Mesothelial cell of epicardium (in vitro differentiated cells): ENCODE measurements around the gene CTNNA3. TPM values are rescaled to one million over a fixed set of nuclear protein-coding genes. Genes with fewer than 3 reads are reported as not detected.

ENCODE experiments used
- DNase-seq, 2 experiments: peaks; one replicate each; pipeline ENCODE4 v3.0.0; 2021; ENCODE audit warnings: low spot score in 2 of 2; ENCODE audit not compliant: unreplicated experiment in 2 of 2
- H3K27ac Mint-ChIP-seq: 2 replicates; pipeline ENCODE4 v1.8.0; 2021; ENCODE audit warnings: mixed read lengths
- H3K27me3 Mint-ChIP-seq: 2 replicates; pipeline ENCODE4 v1.8.0; 2021; ENCODE audit warnings: low read depth, mixed read lengths
- H3K36me3 Mint-ChIP-seq: 2 replicates; pipeline ENCODE4 v1.8.0; 2021; ENCODE audit warnings: mixed read lengths
- H3K4me1 Mint-ChIP-seq: 2 replicates; pipeline ENCODE4 v1.8.0; 2021; ENCODE audit warnings: mixed read lengths
- H3K4me3 Mint-ChIP-seq: 2 replicates; pipeline ENCODE4 v1.8.0; 2021; ENCODE audit warnings: mild to moderate bottlenecking, moderate library complexity, mixed read lengths
- H3K9me3 Mint-ChIP-seq: 2 replicates; pipeline ENCODE4 v1.8.0; 2021; ENCODE audit warnings: mixed read lengths
- total RNA-seq: library from RNA; stranded (reverse); gene quantifications from 3 replicates; pipeline ENCODE4 v1.2.1, GENCODE V29; 2021
- TF ChIP-seq, protein P1 (sequence below): fragments of 200-600 bp; sonication (generic); IDR thresholded peaks from one replicate; pipeline ENCODE4 v1.5.0; 2021; ENCODE audit warnings: antibody characterized with exemption; ENCODE audit not compliant: unreplicated experiment

Gene CTNNA3
- total RNA-seq, 1 donor from 2014 or later = 14.2 TPM

DNA sequence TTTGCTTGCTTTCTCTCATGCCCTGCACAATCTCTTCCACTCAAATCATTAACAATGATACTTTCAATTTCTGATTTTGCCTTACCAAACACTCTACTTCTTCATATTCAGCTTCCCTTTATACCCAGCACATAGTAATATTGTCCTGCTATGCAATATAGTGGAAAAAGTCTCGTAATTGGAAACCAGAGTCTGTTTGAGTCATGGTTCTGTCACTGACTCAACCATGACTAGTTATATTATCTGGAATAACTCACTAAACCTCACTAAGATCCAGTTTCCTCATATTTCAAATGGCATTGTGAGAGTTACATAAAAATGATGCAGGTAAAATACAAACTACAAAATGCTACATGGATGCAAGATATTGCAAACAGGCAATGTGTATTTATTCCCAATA lies 868.6 kb downstream of the CTNNA3 start:
- Mint-ChIP-seq H3K27ac (no peak overlapping the region), H3K9me3 (no peaks in the 10 kb centered on the region)

DNA sequence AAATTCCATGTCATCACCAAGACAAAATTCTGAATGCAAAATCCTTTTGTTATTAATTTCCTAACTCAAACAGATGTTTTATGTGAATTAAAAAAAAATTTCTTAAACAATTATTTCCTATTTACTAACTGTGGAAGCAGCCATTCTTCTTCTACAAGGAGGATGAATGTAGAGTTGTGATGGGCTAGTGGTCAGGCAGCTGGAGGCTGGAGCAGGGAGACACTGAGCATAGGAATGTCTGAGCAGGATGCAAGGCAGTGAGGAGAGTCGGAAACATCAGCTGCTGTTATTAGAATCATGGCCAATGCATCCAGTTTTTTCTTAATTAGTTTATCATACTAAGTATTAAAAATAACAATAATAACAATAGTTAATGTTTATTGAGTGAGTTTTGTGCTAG lies 872.7 kb downstream of the CTNNA3 start:
- Mint-ChIP-seq H3K27ac (no peak overlapping the region), H3K27me3 (peaks cover 3% of the 10 kb centered on the region), H3K4me1 (no peaks in the 10 kb centered on the region)

More for the DNA sequence above, 868.6 kb downstream of the CTNNA3 start:
- no peak overlapping the region for H3K4me3 Mint-ChIP-seq
- no peak for DNase-seq
- no peaks in the 10 kb centered on the region for H3K36me3 Mint-ChIP-seq
- no peaks in the 10 kb centered on the region for H3K4me1 Mint-ChIP-seq
- TF ChIP-seq, protein P1, sequence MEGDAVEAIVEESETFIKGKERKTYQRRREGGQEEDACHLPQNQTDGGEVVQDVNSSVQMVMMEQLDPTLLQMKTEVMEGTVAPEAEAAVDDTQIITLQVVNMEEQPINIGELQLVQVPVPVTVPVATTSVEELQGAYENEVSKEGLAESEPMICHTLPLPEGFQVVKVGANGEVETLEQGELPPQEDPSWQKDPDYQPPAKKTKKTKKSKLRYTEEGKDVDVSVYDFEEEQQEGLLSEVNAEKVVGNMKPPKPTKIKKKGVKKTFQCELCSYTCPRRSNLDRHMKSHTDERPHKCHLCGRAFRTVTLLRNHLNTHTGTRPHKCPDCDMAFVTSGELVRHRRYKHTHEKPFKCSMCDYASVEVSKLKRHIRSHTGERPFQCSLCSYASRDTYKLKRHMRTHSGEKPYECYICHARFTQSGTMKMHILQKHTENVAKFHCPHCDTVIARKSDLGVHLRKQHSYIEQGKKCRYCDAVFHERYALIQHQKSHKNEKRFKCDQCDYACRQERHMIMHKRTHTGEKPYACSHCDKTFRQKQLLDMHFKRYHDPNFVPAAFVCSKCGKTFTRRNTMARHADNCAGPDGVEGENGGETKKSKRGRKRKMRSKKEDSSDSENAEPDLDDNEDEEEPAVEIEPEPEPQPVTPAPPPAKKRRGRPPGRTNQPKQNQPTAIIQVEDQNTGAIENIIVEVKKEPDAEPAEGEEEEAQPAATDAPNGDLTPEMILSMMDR = no peak
- H3K27me3 Mint-ChIP-seq = peaks cover 3% of the 10 kb centered on the region

DNA sequence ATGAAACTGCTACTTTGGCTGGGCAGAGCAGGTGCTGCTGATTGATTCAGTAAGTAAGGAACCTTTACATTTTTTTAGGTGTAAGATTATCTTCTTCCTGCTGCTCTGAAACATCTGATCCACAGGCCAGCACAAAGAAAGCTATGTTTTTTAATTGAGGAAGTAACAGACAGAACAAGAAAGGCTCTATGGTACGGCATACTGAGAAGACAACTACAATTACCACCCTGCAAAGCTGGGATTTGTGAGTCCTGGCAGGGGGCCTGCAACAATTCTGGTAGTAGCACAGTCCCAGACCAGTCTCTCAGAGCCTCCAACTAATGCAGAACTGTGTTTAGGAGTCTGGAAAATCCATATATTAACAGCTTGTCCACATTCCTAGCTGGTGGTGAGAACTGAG lies 873.2 kb downstream of the CTNNA3 start:
- H3K36me3 Mint-ChIP-seq = no peaks in the 10 kb centered on the region
- TF ChIP-seq, protein P1 = no peak
- DNase-seq = no peak
- H3K4me3 Mint-ChIP-seq = no peak overlapping the region
- no peaks in the 10 kb centered on the region for H3K4me1 Mint-ChIP-seq
- H3K9me3 Mint-ChIP-seq = no peaks in the 10 kb centered on the region
- peaks cover 3% of the 10 kb centered on the region for H3K27me3 Mint-ChIP-seq
- H3K27ac Mint-ChIP-seq = no peak overlapping the region

More for the DNA sequence above, 872.7 kb downstream of the CTNNA3 start:
- no peak for DNase-seq
- Mint-ChIP-seq H3K9me3 (no peaks in the 10 kb centered on the region), H3K36me3 (no peaks in the 10 kb centered on the region), H3K4me3 (no peak overlapping the region)
- TF ChIP-seq, protein P1 = no peak

DNA sequence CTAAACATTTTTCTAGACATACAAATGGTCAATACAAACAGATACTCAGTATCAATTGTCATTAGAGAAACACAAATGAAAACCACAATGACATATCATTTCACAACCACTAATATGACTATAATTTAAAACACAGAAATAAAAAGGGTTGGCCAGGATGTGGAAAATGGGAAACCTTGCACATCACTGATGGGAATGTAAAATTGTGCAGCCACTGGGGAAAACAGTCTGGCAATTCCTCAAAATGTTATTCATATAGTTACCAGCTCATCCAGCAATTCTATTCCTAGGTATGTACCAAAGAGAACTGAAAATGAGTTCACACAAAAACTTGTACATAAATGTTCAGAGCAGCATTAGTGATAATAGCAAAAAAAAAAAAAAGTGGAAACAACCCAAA lies 876.3 kb downstream of the CTNNA3 start:
- no peak overlapping the region for H3K27ac Mint-ChIP-seq
- no peaks in the 10 kb centered on the region for H3K27me3 Mint-ChIP-seq
- TF ChIP-seq, protein P1 = no peak
- no peaks in the 10 kb centered on the region for H3K36me3 Mint-ChIP-seq
- no peak overlapping the region for H3K4me3 Mint-ChIP-seq
- no peak for DNase-seq
- H3K9me3 Mint-ChIP-seq = no peaks in the 10 kb centered on the region
- H3K4me1 Mint-ChIP-seq = no peaks in the 10 kb centered on the region

DNA sequence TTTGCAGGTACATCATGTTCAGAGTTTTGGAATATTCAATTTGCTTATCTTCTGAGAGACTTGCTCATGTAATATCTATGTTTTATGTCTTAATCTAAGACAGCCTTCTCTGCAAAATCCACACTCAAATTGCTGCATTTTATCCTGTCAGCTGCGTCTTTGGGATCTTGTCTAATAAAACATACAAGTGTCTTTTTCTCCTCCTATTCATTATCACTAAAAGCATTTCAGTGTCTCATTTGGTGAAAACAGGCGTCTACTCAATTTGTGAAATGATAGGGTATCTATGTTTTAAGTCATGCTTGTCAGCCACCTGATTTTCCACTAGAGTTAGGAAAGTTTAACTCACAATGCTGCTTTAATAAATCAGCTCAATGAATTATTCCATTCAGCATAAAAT lies 882.9 kb downstream of the CTNNA3 start:
- TF ChIP-seq, protein P1 = no peak
- no peak for DNase-seq
- Mint-ChIP-seq H3K9me3 (peaks cover 3% of the 10 kb centered on the region), H3K4me3 (no peak overlapping the region), H3K27me3 (peaks cover 2% of the 10 kb centered on the region), H3K36me3 (no peaks in the 10 kb centered on the region), H3K27ac (no peak overlapping the region), H3K4me1 (no peaks in the 10 kb centered on the region)

DNA sequence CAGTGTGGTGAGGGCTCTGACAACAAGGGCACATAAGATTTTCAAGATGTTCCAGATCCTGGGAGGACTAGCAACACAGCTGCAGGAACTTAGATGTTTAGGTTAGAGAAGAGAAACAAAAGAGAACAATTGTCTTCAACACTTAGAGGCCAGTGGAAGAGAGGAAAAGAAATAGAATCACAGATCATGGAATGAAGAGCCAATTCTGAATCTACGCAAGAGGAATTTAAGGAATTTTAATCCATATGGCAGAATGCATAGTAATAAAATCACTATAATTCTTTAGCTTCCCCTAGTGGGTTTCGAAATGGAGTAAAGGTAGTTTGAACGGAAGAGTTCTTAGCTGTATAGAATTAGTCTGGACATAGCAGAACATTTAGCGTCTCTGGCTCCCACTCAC lies 884.8 kb downstream of the CTNNA3 start:
- H3K9me3 Mint-ChIP-seq = peaks cover 3% of the 10 kb centered on the region

More for the DNA sequence above, 884.8 kb downstream of the CTNNA3 start:
- H3K4me1 Mint-ChIP-seq = no peaks in the 10 kb centered on the region
- H3K36me3 Mint-ChIP-seq = no peaks in the 10 kb centered on the region
- peaks cover 2% of the 10 kb centered on the region for H3K27me3 Mint-ChIP-seq
- no peak for DNase-seq
- no peak overlapping the region for H3K4me3 Mint-ChIP-seq
- TF ChIP-seq, protein P1 = no peak
- no peak overlapping the region for H3K27ac Mint-ChIP-seq
